PC-9 (cell line): ENCODE results near the gene SPATS2L. TPM values are rescaled to one million over a fixed set of nuclear protein-coding genes. Genes with fewer than 3 reads are reported as not detected.

ENCODE experiments used
- BruUV-seq: library from RNA; stranded (reverse); fragments of 400-500 nt; replicated peaks from 2 replicates; lab custom pipeline; 2021; lab: Mats Ljungman, UMichigan
- CTCF ChIA-PET: fragments of 300-600 bp; sonication (Branson Sonifier 250); formaldehyde crosslinking; loops from one replicate; lab custom pipeline; 2022; ENCODE audit warnings: antibody characterized with exemption; lab: Charles Lee
- POLR2A ChIA-PET: fragments of 300-600 bp; sonication (Branson Sonifier 250); formaldehyde crosslinking; loops from one replicate; lab custom pipeline; 2022; ENCODE audit warnings: antibody characterized with exemption; ENCODE audit not compliant: unreplicated experiment; lab: Charles Lee
- DNase-seq, 2 experiments: peaks; one replicate each; pipeline versions ENCODE4 v3.0.0 to v3.0.0-alpha.2; 2015 to 2022; ENCODE audit warnings: mixed read lengths in 1 of 2
- H2AFZ ChIP-seq: fragments of 200-600 bp; sonication (generic); 2 replicates; pipeline ENCODE4 v1.8.1; 2017; ENCODE audit warnings: antibody characterized with exemption
- H3F3A ChIP-seq: fragments of 200-600 bp; sonication (generic); 2 replicates; pipeline ENCODE4 v1.8.1; 2017; ENCODE audit warnings: antibody characterized with exemption, mild to moderate bottlenecking, low read depth; ENCODE audit not compliant: insufficient read depth
- H3K27ac ChIP-seq: fragments of 200-600 bp; sonication (generic); 2 replicates; pipeline ENCODE4 v1.6.1; 2016; ENCODE audit warnings: mixed run types
- H3K27me3 ChIP-seq: fragments of 200-600 bp; sonication (generic); 2 replicates; pipeline ENCODE4 v1.6.1; 2016; ENCODE audit warnings: low read depth, mixed run types; ENCODE audit not compliant: insufficient read depth
- H3K36me3 ChIP-seq: fragments of 200-600 bp; sonication (generic); 2 replicates; pipeline ENCODE4 v1.6.1; 2016; ENCODE audit warnings: low read depth, mixed run types
- H3K4me1 ChIP-seq: fragments of 200-600 bp; sonication (generic); replicated peaks from 2 replicates; pipeline ENCODE4 v1.6.1; 2016; ENCODE audit warnings: mixed run types; ENCODE audit not compliant: insufficient read depth
- H3K4me2 ChIP-seq: fragments of 200-600 bp; sonication (generic); 2 replicates; pipeline ENCODE4 v1.6.1; 2017; ENCODE audit warnings: mixed run types
- H3K4me3 ChIP-seq: fragments of 200-600 bp; sonication (generic); 2 replicates; pipeline ENCODE4 v1.6.1; 2016; ENCODE audit warnings: mixed run types
- H3K79me2 ChIP-seq: fragments of 200-600 bp; sonication (generic); 2 replicates; pipeline ENCODE4 v1.6.1; 2017; ENCODE audit warnings: low read depth, mixed run types
- H3K9me2 ChIP-seq: fragments of 200-600 bp; sonication (generic); 2 replicates; pipeline ENCODE4 v1.8.1; 2017; ENCODE audit warnings: mild to moderate bottlenecking; ENCODE audit not compliant: insufficient read depth
- H3K9me3 ChIP-seq: fragments of 200-600 bp; sonication (generic); 2 replicates; pipeline ENCODE4 v1.8.1; 2016; ENCODE audit warnings: low read depth; ENCODE audit not compliant: insufficient read depth
- H4K20me1 ChIP-seq: fragments of 200-600 bp; sonication (generic); 2 replicates; pipeline ENCODE4 v1.8.1; 2017; ENCODE audit not compliant: insufficient read depth
- CTCF ChIP-seq: fragments of 200-600 bp; sonication (generic); conservative IDR thresholded peaks from 2 replicates; pipeline ENCODE4 v1.6.1; 2017; ENCODE audit warnings: mixed run types, antibody characterized with exemption, mild to moderate bottlenecking, moderate library complexity
- EZH2 ChIP-seq: fragments of 200-600 bp; sonication (generic); IDR thresholded peaks from 2 replicates; pipeline ENCODE4 v1.8.0; 2017; ENCODE audit warnings: antibody characterized with exemption, low read depth
- intact Hi-C: fragments of 100-400 bp; cut with micrococcal nuclease; formaldehyde crosslinking; loops from one replicate; pipeline ENCODE4 v1.10.0; 2022; ENCODE audit not compliant: unreplicated experiment
- total RNA-seq: library from RNA; stranded (reverse); gene quantifications from 2 replicates; pipeline ENCODE4 v1.2.3, GENCODE V29; 2021

SPATS2L gene
- total RNA-seq, 1 experiment from 2014 or later: 199 TPM

GRCh38 chr2:200369886-200370285, 63.4 kb downstream of the SPATS2L start:
- peaks cover 21% of the 10 kb centered on the region for H3F3A ChIP-seq
- DNase-seq: no peak
- no peaks in the 10 kb centered on the region for H3K27me3 ChIP-seq
- H3K4me1 ChIP-seq: peaks cover 56% of the 10 kb centered on the region
- no peaks in the 10 kb centered on the region for H3K9me3 ChIP-seq
- peaks cover 66% of the 10 kb centered on the region for H3K79me2 ChIP-seq
- ChIA-PET CTCF (no interaction called here), POLR2A (no interaction called here)
- no TSS peak for BruUV-seq
- H4K20me1 ChIP-seq: no peaks in the 10 kb centered on the region
- intact Hi-C loops: no loop called here
- H3K27ac ChIP-seq: no peak overlapping the region
- no peak for TF ChIP-seq EZH2
- H3K4me3 ChIP-seq: no peak overlapping the region
- H2AFZ ChIP-seq: no peak overlapping the region
- H3K4me2 ChIP-seq: no peak overlapping the region
- H3K36me3 ChIP-seq: peaks cover 18% of the 10 kb centered on the region
- H3K9me2 ChIP-seq: no peaks in the 10 kb centered on the region; the same call in 1 of the 2 replicates

- peak overlapping the region; percentile 21; the same call in 1 of the 2 replicates for H3K4me3 ChIP-seq
- no peak for DNase-seq
- no peaks in the 10 kb centered on the region; the same call in 1 of the 2 replicates for H3K9me2 ChIP-seq
- ChIA-PET POLR2A (interaction anchor here (0.7 kb wide), 1 partner anchor 9 kb away, joined by 25 read pairs; no protein-coding TSS in a partner anchor), CTCF (interaction anchor here (0.7 kb wide), 1 partner anchor 56 kb away, joined by 4 read pairs; no protein-coding TSS in a partner anchor)
- no peaks in the 10 kb centered on the region for H3K9me3 ChIP-seq
- no peak for TF ChIP-seq EZH2
- TF ChIP-seq CTCF: no peak
- peaks cover 42% of the 10 kb centered on the region for H3F3A ChIP-seq
- H3K79me2 ChIP-seq: peaks cover 63% of the 10 kb centered on the region
- intact Hi-C loops: no loop called here
- H3K27me3 ChIP-seq: no peaks in the 10 kb centered on the region
- no peaks in the 10 kb centered on the region for H4K20me1 ChIP-seq
- no TSS peak for BruUV-seq
- peaks cover 15% of the 10 kb centered on the region for H3K36me3 ChIP-seq
- H3K4me2 ChIP-seq: peak overlapping the region; percentile 58
- peaks cover 65% of the 10 kb centered on the region for H3K4me1 ChIP-seq
- peak overlapping the region; percentile 62 for H3K27ac ChIP-seq
- H2AFZ ChIP-seq: no peak overlapping the region
Measured at GRCh38 chr2:200373231-200373630, 66.7 kb downstream of the SPATS2L start.

- peak in 1 of 2 experiments; percentile 78 for DNase-seq
- no TSS peak for BruUV-seq
- TF ChIP-seq CTCF (no peak), EZH2 (no peak)
- no peaks in the 10 kb centered on the region; the same call in 1 of the 2 replicates for H3K9me2 ChIP-seq
- H2AFZ ChIP-seq: no peak overlapping the region
- H3K36me3 ChIP-seq: peaks cover 11% of the 10 kb centered on the region; the same call in 1 of the 2 replicates
- H3K27ac ChIP-seq: peak overlapping the region; percentile 62
- H3F3A ChIP-seq: peaks cover 50% of the 10 kb centered on the region
- no peaks in the 10 kb centered on the region for H3K27me3 ChIP-seq
- peak overlapping the region; percentile 58 for H3K4me2 ChIP-seq
- H3K9me3 ChIP-seq: no peaks in the 10 kb centered on the region
- ChIA-PET POLR2A (interaction anchor here (0.6 kb wide), 1 partner anchor 16 kb away, joined by 3 read pairs; no protein-coding TSS in a partner anchor), CTCF (interaction anchor here (0.7 kb wide), 2 partner anchors 56 to 69 kb away, joined by 3 to 4 read pairs; no protein-coding TSS in a partner anchor)
- H3K4me1 ChIP-seq: peaks cover 73% of the 10 kb centered on the region
- no peaks in the 10 kb centered on the region for H4K20me1 ChIP-seq
- H3K4me3 ChIP-seq: peak overlapping the region; percentile 21; the same call in 1 of the 2 replicates
- peaks cover 66% of the 10 kb centered on the region for H3K79me2 ChIP-seq
- intact Hi-C loops: no loop called here
Measured at GRCh38 chr2:200373973-200374416, 67.5 kb downstream of the SPATS2L start.
